ENCODE data around the gene PLA2G4D. TPM values are rescaled to one million over a fixed set of nuclear protein-coding genes. Genes with fewer than 3 reads are reported as not detected.

PLA2G4D gene
- polyA plus RNA-seq, 1 donor from 2014 or later: not detected

- no peak overlapping the region for H3K4me3 ChIP-seq (ENCODE audit: low read length)
- TF ChIP-seq MXI1 (conservative IDR thresholded peaks at IDR 0.05; ENCODE audit: poor library complexity, severe bottlenecking): no peak
- no peak for TF ChIP-seq EZH2 (IDR thresholded peaks at IDR 0.05; ENCODE audit: borderline replicate concordance, insufficient read depth, low read length, poor library complexity, severe bottlenecking)
- TF ChIP-seq CTCF (IDR thresholded peaks at IDR 0.05; ENCODE audit: poor library complexity, severe bottlenecking): no peak
- TF ChIP-seq TAF1 (IDR thresholded peaks at IDR 0.05; ENCODE audit: low read depth): no peak
- TF ChIP-seq EP300 (conservative IDR thresholded peaks at IDR 0.05; ENCODE audit: poor library complexity, severe bottlenecking): no peak
- no peak for TF ChIP-seq RAD21 (conservative IDR thresholded peaks at IDR 0.05)
- TF ChIP-seq REST (IDR thresholded peaks at IDR 0.05; ENCODE audit: borderline replicate concordance): no peak
- TF ChIP-seq POLR2AphosphoS5 (IDR thresholded peaks at IDR 0.05): no peak
- TF ChIP-seq SMC3 (conservative IDR thresholded peaks at IDR 0.05; ENCODE audit: poor library complexity): no peak
- no peaks in the 10 kb centered on the region for H3K36me3 ChIP-seq (ENCODE audit: insufficient read depth, low read length)
- H2AFZ ChIP-seq (ENCODE audit: low read depth, low read length): no peak overlapping the region
- no peaks in the 10 kb centered on the region for H3K79me2 ChIP-seq (replicated peaks; ENCODE audit: insufficient read depth, low read length)
- H3K27me3 ChIP-seq (ENCODE audit: insufficient read depth, low read depth, low read length): no peaks in the 10 kb centered on the region
- H3K9me3 ChIP-seq (ENCODE audit: low read length): no peaks in the 10 kb centered on the region
- no peaks in the 10 kb centered on the region for H3K9me2 ChIP-seq (ENCODE audit: insufficient read depth, low read length)
- no peaks in the 10 kb centered on the region for H3F3A ChIP-seq (ENCODE audit: insufficient read depth, low read length, poor library complexity, severe bottlenecking)
- no peaks in the 10 kb centered on the region for H4K20me1 ChIP-seq (ENCODE audit: insufficient read depth)
- H3K4me2 ChIP-seq (ENCODE audit: low read length): no peak overlapping the region
- no peak overlapping the region for H3K9ac ChIP-seq (ENCODE audit: low read length)
- H3K27ac ChIP-seq (ENCODE audit: low read length): no peak overlapping the region
These were observed 32.0 kb downstream of the PLA2G4D start for GRCh38 chr15:42062284-42062806.

- H3K79me2 ChIP-seq (replicated peaks; ENCODE audit: insufficient read depth, low read length): no peaks in the 10 kb centered on the region
- no peaks in the 10 kb centered on the region for H4K20me1 ChIP-seq (ENCODE audit: insufficient read depth)
- no peaks in the 10 kb centered on the region for H3F3A ChIP-seq (ENCODE audit: insufficient read depth, low read length, poor library complexity, severe bottlenecking)
- no peak overlapping the region for H3K4me3 ChIP-seq (ENCODE audit: low read length)
- no peak overlapping the region for H3K9ac ChIP-seq (ENCODE audit: low read length)
- H3K36me3 ChIP-seq (ENCODE audit: insufficient read depth, low read length): no peaks in the 10 kb centered on the region
- H3K27ac ChIP-seq (ENCODE audit: low read length): no peak overlapping the region
- no peak for TF ChIP-seq EZH2 (IDR thresholded peaks at IDR 0.05; ENCODE audit: borderline replicate concordance, insufficient read depth, low read length, poor library complexity, severe bottlenecking)
- no peak for TF ChIP-seq CTCF (IDR thresholded peaks at IDR 0.05; ENCODE audit: poor library complexity, severe bottlenecking)
- TF ChIP-seq SMC3 (conservative IDR thresholded peaks at IDR 0.05; ENCODE audit: poor library complexity): no peak
- no peak for TF ChIP-seq EP300 (conservative IDR thresholded peaks at IDR 0.05; ENCODE audit: poor library complexity, severe bottlenecking)
- no peak for TF ChIP-seq POLR2AphosphoS5 (IDR thresholded peaks at IDR 0.05)
- no peak for TF ChIP-seq TAF1 (IDR thresholded peaks at IDR 0.05; ENCODE audit: low read depth)
- no peak for TF ChIP-seq RAD21 (conservative IDR thresholded peaks at IDR 0.05)
- no peak for TF ChIP-seq MXI1 (conservative IDR thresholded peaks at IDR 0.05; ENCODE audit: poor library complexity, severe bottlenecking)
- TF ChIP-seq REST (IDR thresholded peaks at IDR 0.05; ENCODE audit: borderline replicate concordance): no peak
- H3K4me2 ChIP-seq (ENCODE audit: low read length): no peak overlapping the region
- H3K9me3 ChIP-seq (ENCODE audit: low read length): no peaks in the 10 kb centered on the region
- peaks cover 4% of the 10 kb centered on the region for H3K27me3 ChIP-seq (ENCODE audit: insufficient read depth, low read depth, low read length)
- no peak overlapping the region for H2AFZ ChIP-seq (ENCODE audit: low read depth, low read length)
- H3K9me2 ChIP-seq (ENCODE audit: insufficient read depth, low read length): no peaks in the 10 kb centered on the region
These were observed 33.6 kb downstream of the PLA2G4D start for GRCh38 chr15:42060797-42061196.
